T-cell (primary cell): ENCODE measurements around the gene CFAP157. TPM values are rescaled to one million over a fixed set of nuclear protein-coding genes. Genes with fewer than 3 reads are reported as not detected.

ENCODE experiments used
- ATAC-seq, 4 experiments: fragments of 200-7000 bp in 3 of 4; fragments of 150-1000 bp in 1 of 4; cut with Tn5 transposase; replicated peaks in 1 of 4; 1 replicate in 3 of 4; 2 replicates in 1 of 4; pipeline ENCODE4 v1.10.0; 2021; ENCODE audit warnings: moderate library complexity in 3 of 4, mild to moderate bottlenecking in 2 of 4, moderate number of reproducible peaks in 1 of 4
- CTCF ChIA-PET, 2 donors: fragments of 300-600 bp; sonication (Branson Sonifier 250); formaldehyde crosslinking; loops; one replicate each; lab custom pipeline; 2022; ENCODE audit warnings: antibody characterized with exemption in 2 of 2; lab: Charles Lee
- POLR2A ChIA-PET, 2 donors: fragments of 300-600 bp; sonication (Branson Sonifier 250); formaldehyde crosslinking; loops; one replicate each; lab custom pipeline; 2022; ENCODE audit warnings: antibody characterized with exemption in 2 of 2; lab: Charles Lee
- DNase-seq, 35 experiments: peaks; one replicate each; pipeline versions ENCODE4 v3.0.0 to v3.0.0-alpha.2; 2013 to 2023
- H3K27ac ChIP-seq: one replicate; pipeline ENCODE4 v1.5.1; 2013; ENCODE audit warnings: low read length
- H3K27me3 ChIP-seq, 2 experiments: replicated peaks in 1 of 2; 1 replicate in 1 of 2; 2 replicates in 1 of 2; pipeline versions ENCODE4 v1.6.1 to v1.7.0; 2013; ENCODE audit warnings: low read length in 1 of 2, mixed read lengths in 1 of 2; ENCODE audit not compliant: control insufficient read depth in 2 of 2, insufficient read depth in 2 of 2; ENCODE audit errors: extremely low read depth in 1 of 2
- H3K36me3 ChIP-seq, 2 donors: 1 replicate in 1 of 2; 2 replicates in 1 of 2; pipeline versions ENCODE4 v1.6.1 to v1.7.0; 2013; ENCODE audit warnings: low read length in 1 of 2; ENCODE audit not compliant: control insufficient read depth in 2 of 2, insufficient read depth in 1 of 2; ENCODE audit errors: extremely low read depth in 1 of 2
- H3K4me1 ChIP-seq, 2 experiments: 1 replicate in 1 of 2; 2 replicates in 1 of 2; pipeline versions ENCODE4 v1.6.1 to v1.7.0; 2013; ENCODE audit warnings: low read length in 2 of 2, mixed read lengths in 1 of 2; ENCODE audit not compliant: insufficient read depth in 2 of 2, control insufficient read depth in 1 of 2; ENCODE audit errors: extremely low read depth in 1 of 2
- H3K4me3 ChIP-seq, 2 donors: 1 replicate in 1 of 2; 2 replicates in 1 of 2; pipeline versions ENCODE4 v1.5.1 to v1.7.0; 2013; ENCODE audit warnings: mild to moderate bottlenecking in 2 of 2, low read length in 1 of 2, moderate library complexity in 1 of 2; ENCODE audit not compliant: control insufficient read depth in 1 of 2; ENCODE audit errors: extremely low read depth in 1 of 2
- H3K9me3 ChIP-seq: 2 replicates; pipeline ENCODE4 v1.7.0; 2013
- H3K27ac Mint-ChIP-seq, 2 donors: one replicate each; pipeline ENCODE4 v1.8.0; 2020 to 2021; ENCODE audit warnings: mild to moderate bottlenecking in 2 of 2, mixed read lengths in 2 of 2
- H3K27me3 Mint-ChIP-seq, 2 donors: one replicate each; pipeline ENCODE4 v1.8.0; 2021 to 2022; ENCODE audit warnings: mixed read lengths in 2 of 2
- H3K36me3 Mint-ChIP-seq: one replicate; pipeline ENCODE4 v1.8.0; 2021; ENCODE audit warnings: mixed read lengths
- H3K4me1 Mint-ChIP-seq, 3 donors: one replicate each; pipeline ENCODE4 v1.8.0; 2020 to 2022; ENCODE audit warnings: mixed read lengths in 3 of 3, mild to moderate bottlenecking in 1 of 3
- H3K4me3 Mint-ChIP-seq, 3 donors: one replicate each; pipeline ENCODE4 v1.8.0; 2020 to 2022; ENCODE audit warnings: mild to moderate bottlenecking in 3 of 3, mixed read lengths in 3 of 3, moderate library complexity in 3 of 3
- H3K9me3 Mint-ChIP-seq, 3 donors: one replicate each; pipeline ENCODE4 v1.8.0; 2020 to 2022; ENCODE audit warnings: mixed read lengths in 3 of 3
- WGBS: methylation state at CpG from one replicate; pipeline ENCODE4 v1.1.5; 2013; ENCODE audit warnings: missing lambda C conversion rate; ENCODE audit not compliant: insufficient coverage; 5-methylcytosine and 5-hydroxymethylcytosine counted together
- total RNA-seq, 35 experiments: library from RNA in 6 of 35; stranded (reverse) in 6 of 35; fragments of 120-200 nt in 1 of 35; gene quantifications; one replicate each; pipeline versions ENCODE4 v1.2.1 to v1.2.4 and lab custom pipeline; 2013 to 2026

Gene CFAP157
- total RNA-seq, 5 donors from 2014 or later (not counting 1 experiment from before 2014, with no cell fraction given): 0.13 to 0.44 (median 0.40) TPM; not detected in 2

DNA sequence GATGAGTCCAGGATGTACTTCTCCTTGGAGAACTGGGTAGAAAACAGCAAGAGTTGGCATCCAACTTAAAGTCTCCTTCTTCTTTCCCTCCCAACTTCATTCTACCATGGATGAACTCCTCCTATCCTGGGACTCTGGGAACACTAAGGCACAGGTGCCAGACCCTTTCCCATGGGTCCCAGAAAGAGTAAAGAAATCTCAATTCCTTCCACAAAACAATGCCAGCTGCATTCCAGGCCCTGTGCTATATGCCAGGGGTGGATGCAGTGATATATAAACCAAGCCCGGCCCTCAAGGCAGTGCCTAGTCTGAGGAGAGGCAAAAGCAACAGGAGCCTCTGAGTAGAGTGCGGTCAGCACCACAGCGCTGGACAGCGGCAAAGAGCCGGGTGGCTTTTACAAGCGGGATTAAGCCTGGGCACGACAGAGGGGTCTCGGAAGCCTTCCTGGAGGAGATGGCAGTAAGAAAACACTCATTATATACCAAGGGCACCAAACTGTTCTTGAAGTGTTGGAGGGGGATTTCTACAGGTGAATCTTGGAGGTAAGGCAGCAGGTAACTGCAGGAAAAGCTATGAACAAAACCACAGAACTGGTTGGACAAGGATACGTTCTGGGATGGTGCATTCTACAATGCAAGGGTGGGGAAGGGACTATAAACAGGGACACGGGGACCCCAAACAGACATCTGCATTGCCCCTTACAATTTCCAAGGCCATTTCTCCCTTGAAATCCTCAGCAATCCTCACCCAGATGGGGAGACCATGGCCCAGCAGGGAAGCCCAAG, 44.7 kb downstream of the CFAP157 start:
- Histone ChIP-seq H3K4me3 (no peak overlapping the region), H3K27me3 (no peaks in the 10 kb centered on the region), H3K27ac (no peak overlapping the region), H3K36me3 (peaks cover 18 to 85% of the 10 kb centered on the region in 2 donors), H3K9me3 (no peaks in the 10 kb centered on the region), H3K4me1 (peaks cover 0 to 16% of the 10 kb centered on the region in 2 experiments)
- no peak for DNase-seq
- Mint-ChIP-seq H3K4me3 (no peak overlapping the region), H3K27me3 (no peaks in the 10 kb centered on the region), H3K9me3 (no peaks in the 10 kb centered on the region), H3K36me3 (peaks cover 33% of the 10 kb centered on the region), H3K4me1 (peaks cover 26 to 30% (median 27%) of the 10 kb centered on the region in 3 donors), H3K27ac (peak overlapping the region in 1 of 2 donors; percentile 52)
- ATAC-seq: no peak
- WGBS: 100% methylated on average over 1 of the region's 10 CpGs
- POLR2A ChIA-PET: no interaction called here
- CTCF ChIA-PET: interaction anchor here in 1 of 2 donors (0.8 kb wide), 1 partner anchor 255 kb away, joined by 4 read pairs; no protein-coding TSS in a partner anchor

DNA sequence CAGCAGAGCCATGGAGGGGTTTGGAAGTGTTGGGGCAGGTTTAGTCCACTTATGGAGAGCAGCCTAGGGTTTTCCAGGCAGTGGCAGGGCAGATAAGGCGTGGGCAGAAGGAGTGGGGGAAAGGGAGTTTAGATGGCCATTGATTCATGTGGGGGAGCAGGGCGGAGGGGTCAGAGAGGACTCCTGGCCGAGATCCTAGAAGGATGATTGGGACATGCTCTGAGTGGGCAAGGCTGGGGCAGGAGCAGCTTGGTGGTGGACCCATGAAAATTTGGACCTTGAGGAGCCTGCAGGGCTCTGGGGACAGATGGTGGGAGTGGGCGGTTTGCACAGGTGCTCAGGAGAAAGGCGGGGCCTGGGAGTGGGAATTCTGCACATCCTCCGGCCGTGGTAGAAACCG, 46.4 kb downstream of the CFAP157 start:
- H3K27ac ChIP-seq: no peak overlapping the region
- no peaks in the 10 kb centered on the region for H3K9me3 Mint-ChIP-seq
- ChIA-PET CTCF (no interaction called here), POLR2A (no interaction called here)
- H3K4me3 ChIP-seq: no peak overlapping the region
- H3K4me1 ChIP-seq: peaks cover 0 to 5% of the 10 kb centered on the region in 2 experiments
- H3K4me3 Mint-ChIP-seq: no peak overlapping the region
- DNase-seq (no peak), ATAC-seq (no peak)
- peaks cover 14 to 77% of the 10 kb centered on the region in 2 donors for H3K36me3 ChIP-seq
- H3K4me1 Mint-ChIP-seq: peaks cover 11 to 19% (median 15%) of the 10 kb centered on the region in 3 donors
- H3K9me3 ChIP-seq: no peaks in the 10 kb centered on the region
- H3K27me3 ChIP-seq: no peaks in the 10 kb centered on the region
- no peak overlapping the region for H3K27ac Mint-ChIP-seq
- peaks cover 20% of the 10 kb centered on the region for H3K36me3 Mint-ChIP-seq
- no peaks in the 10 kb centered on the region for H3K27me3 Mint-ChIP-seq
- 94% methylated on average over 5 of the region's 8 CpGs for WGBS

- POLR2A ChIA-PET: no interaction called here
- Histone ChIP-seq H3K36me3 (peaks cover 14 to 77% of the 10 kb centered on the region in 2 donors), H3K4me3 (no peak overlapping the region), H3K4me1 (peaks cover 0 to 5% of the 10 kb centered on the region in 2 experiments), H3K27ac (no peak overlapping the region), H3K9me3 (no peaks in the 10 kb centered on the region), H3K27me3 (no peaks in the 10 kb centered on the region)
- ATAC-seq (no peak), DNase-seq (no peak)
- Mint-ChIP-seq H3K27me3 (no peaks in the 10 kb centered on the region), H3K4me3 (no peak overlapping the region), H3K27ac (no peak overlapping the region), H3K36me3 (peaks cover 22% of the 10 kb centered on the region), H3K4me1 (peaks cover 11 to 17% (median 16%) of the 10 kb centered on the region in 3 donors), H3K9me3 (no peaks in the 10 kb centered on the region)
- CTCF ChIA-PET: interaction anchor here in 1 of 2 donors (0.5 kb wide), 1 partner anchor 163 kb away, joined by 3 read pairs; the partner anchor contains the start of gene ST6GALNAC4
- 100% methylated on average over 2 of the region's 8 CpGs for WGBS
These were observed 46.8 kb downstream of the CFAP157 start for GRCh38 chr9:127753622-127754021.

GRCh38 chr9:127754099-127755060, 47.6 kb downstream of the CFAP157 start:
- no peak overlapping the region for H3K27ac Mint-ChIP-seq
- no peaks in the 10 kb centered on the region for H3K9me3 ChIP-seq
- H3K4me3 Mint-ChIP-seq: no peak overlapping the region
- H3K27me3 Mint-ChIP-seq: no peaks in the 10 kb centered on the region
- ChIA-PET POLR2A (no interaction called here), CTCF (interaction anchor here in 1 of 2 donors (0.5 kb wide), 1 partner anchor 162 kb away, joined by 3 read pairs; the partner anchor contains the start of gene ST6GALNAC4)
- peaks cover 18 to 77% of the 10 kb centered on the region in 2 donors for H3K36me3 ChIP-seq
- H3K27ac ChIP-seq: no peak overlapping the region
- no peaks in the 10 kb centered on the region for H3K9me3 Mint-ChIP-seq
- H3K4me1 Mint-ChIP-seq: peaks cover 13 to 20% (median 19%) of the 10 kb centered on the region in 3 donors
- peaks cover 0 to 5% of the 10 kb centered on the region in 2 experiments for H3K4me1 ChIP-seq
- no peak overlapping the region for H3K4me3 ChIP-seq
- peaks cover 24% of the 10 kb centered on the region for H3K36me3 Mint-ChIP-seq
- DNase-seq (no peak), ATAC-seq (no peak)
- no peaks in the 10 kb centered on the region for H3K27me3 ChIP-seq
- 95% methylated on average over 71 of the region's 86 CpGs for WGBS

DNA sequence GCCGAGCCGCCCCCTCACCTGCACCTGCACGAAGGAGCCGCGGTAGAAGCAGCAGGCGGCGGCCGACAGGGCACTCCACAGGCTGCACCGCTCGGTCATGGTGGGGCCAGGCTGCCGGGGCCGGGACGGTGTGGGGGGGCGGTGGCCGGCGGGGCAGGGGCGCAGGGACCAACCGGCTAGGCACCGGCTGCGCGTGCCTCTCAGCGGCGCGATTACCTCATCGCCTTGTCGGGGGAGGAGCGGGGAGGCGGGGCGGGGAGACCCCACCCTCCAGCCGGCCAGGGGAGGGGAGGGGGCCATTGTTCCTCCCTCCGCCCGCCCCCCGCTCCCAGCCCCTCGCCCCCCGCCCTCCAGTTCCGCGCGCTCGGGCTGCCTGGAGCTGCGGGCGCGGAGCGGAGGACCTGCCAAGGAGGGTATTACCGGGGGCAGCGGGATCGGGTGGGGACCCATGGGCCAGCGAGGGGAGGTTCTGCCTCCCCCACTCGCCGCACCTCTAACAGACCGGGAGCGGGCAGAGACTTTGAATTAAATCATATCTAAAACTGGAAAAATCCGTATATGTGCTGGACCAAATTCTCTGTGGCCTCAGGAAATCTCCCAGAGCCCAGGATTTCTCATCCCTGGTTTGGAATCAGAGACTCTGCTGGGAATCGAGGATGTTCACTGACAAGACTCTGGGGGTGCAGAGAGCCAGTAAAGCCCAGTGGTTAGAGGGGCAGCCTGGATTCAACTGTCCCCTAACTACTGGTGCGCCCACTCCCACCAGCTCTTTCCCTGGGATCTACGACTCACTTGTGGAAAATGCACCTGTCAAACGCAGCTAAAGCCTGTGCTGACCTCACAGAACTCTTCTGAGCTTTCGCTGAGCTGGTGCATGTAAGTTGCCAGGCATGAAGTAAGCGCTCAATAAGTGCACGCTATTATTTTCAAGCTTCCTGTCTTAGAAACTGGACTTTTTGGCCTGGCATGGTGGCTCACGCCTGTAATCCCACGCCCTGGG, 48.6 kb downstream of the CFAP157 start:
- Mint-ChIP-seq H3K4me1 (peaks cover 11 to 20% (median 17%) of the 10 kb centered on the region in 3 donors), H3K9me3 (no peaks in the 10 kb centered on the region), H3K4me3 (no peak overlapping the region), H3K27ac (no peak overlapping the region), H3K27me3 (no peaks in the 10 kb centered on the region), H3K36me3 (peaks cover 20% of the 10 kb centered on the region)
- H3K36me3 ChIP-seq: peaks cover 20 to 76% of the 10 kb centered on the region in 2 donors
- ChIA-PET CTCF (no interaction called here), POLR2A (no interaction called here)
- H3K4me1 ChIP-seq: peaks cover 0 to 5% of the 10 kb centered on the region in 2 experiments
- H3K27me3 ChIP-seq: no peaks in the 10 kb centered on the region
- H3K27ac ChIP-seq: no peak overlapping the region
- DNase-seq (no peak), ATAC-seq (no peak)
- H3K4me3 ChIP-seq: no peak overlapping the region
- WGBS: 96% methylated on average over 33 of the region's 61 CpGs
- H3K9me3 ChIP-seq: no peaks in the 10 kb centered on the region
